ENCODE results near the gene TEX22.

TEX22 gene

DNA sequence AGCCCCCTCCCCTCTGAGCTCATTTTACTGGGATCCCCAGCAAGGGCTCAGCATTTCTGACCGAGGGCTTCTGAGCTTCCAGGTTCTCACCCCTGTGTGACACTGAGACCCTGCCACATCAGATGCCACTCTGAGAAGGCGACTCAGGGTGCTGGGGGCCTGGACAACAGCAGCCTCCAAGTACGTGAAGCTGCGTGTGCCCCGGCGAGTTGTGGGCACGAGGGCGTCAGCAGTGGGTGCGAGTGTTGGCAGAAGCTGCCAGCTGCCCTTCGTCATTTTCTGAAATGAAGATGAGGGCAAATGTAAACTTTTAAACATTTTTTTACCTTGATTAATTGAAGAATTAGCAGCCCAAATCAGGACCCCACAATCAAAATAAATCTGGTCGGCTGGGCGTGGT is 32.7 kb upstream of the TEX22 start:
- CTCF ChIA-PET = interaction anchor here (1.1 to 2.5 kb wide), 6 partner anchors 8 to 163 kb away, joined by 3 to 9 read pairs (median 4); no protein-coding TSS in a partner anchor
- no peaks in the 10 kb centered on the region for H3K27me3 ChIP-seq (replicated peaks in 2 of 5; ENCODE audit: control insufficient read depth in 4 of 5, insufficient read depth in 5 of 5, low read length in 4 of 5)
- WGBS (ENCODE audit: insufficient coverage) = 95% methylated on average over 6 of the region's 12 CpGs
- DNase-seq = no peak
- H3K36me3 ChIP-seq (ENCODE audit: control insufficient read depth in 4 of 4, insufficient read depth in 4 of 4, low read length in 3 of 4) = peaks cover 2 to 31% (median 10%) of the 10 kb centered on the region in 4 experiments
- no peak overlapping the region for H3K27ac ChIP-seq (ENCODE audit: insufficient read depth in 1 of 2, low read depth in 1 of 2, low read length in 2 of 2, poor library complexity in 1 of 2, severe bottlenecking in 2 of 2)
- H3K4me1 ChIP-seq (ENCODE audit: control extremely low read depth in 1 of 4, control insufficient read depth in 4 of 4, insufficient read depth in 4 of 4, low read length in 3 of 4) = peaks cover 0 to 12% (median 9%) of the 10 kb centered on the region in 4 experiments
- POLR2A ChIA-PET = no interaction called here
- H3K4me3 ChIP-seq (ENCODE audit: control insufficient read depth in 1 of 7, extremely low read depth in 1 of 7, insufficient read depth in 4 of 7, low read depth in 2 of 7, low read length in 6 of 7) = no peak overlapping the region
- no peaks in the 10 kb centered on the region for H3K9me3 ChIP-seq (ENCODE audit: control extremely low read depth in 1 of 5, control insufficient read depth in 4 of 5, insufficient read depth in 2 of 5, low read depth in 1 of 5, low read length in 4 of 5)

DNA sequence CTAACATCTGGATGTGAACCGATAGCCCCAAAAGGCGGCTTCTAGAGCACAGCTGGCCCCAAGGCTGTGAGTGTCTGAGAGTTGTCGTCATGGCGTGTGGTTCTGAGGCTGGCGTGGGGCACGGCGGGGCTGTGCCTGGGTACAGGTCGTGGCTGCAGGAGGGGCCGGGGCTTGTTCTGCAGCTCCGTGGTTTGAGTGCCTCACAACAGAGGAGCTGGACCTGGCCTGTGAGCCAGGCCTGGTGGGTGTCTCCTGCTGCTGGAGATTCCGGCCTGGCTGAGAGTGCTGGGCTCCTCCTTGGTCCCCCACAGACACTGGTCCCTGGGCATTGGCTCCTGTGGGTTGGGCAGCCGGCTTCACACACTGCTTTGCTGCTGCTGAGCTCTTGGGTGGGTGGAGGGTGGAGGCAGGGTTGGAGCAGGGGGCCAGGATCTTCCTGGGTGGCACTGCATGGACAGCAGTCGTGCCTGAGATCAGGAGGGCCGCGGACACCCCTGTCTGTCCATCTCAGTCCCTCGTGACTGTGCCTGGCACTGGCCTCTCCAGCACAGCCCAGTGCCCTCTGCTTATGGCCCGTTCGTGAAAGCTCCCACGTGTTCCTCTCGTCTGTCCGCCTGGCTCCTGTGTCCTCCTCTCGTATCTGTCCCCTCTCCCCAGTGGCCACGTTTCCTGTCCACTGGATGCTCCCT is 31.8 kb upstream of the TEX22 start:
- no peak overlapping the region for H3K4me3 ChIP-seq (ENCODE audit: control insufficient read depth in 1 of 7, extremely low read depth in 1 of 7, insufficient read depth in 4 of 7, low read depth in 2 of 7, low read length in 6 of 7)
- H3K36me3 ChIP-seq (ENCODE audit: control insufficient read depth in 4 of 4, insufficient read depth in 4 of 4, low read length in 3 of 4) = peaks cover 2 to 28% (median 8%) of the 10 kb centered on the region in 4 experiments
- CTCF ChIA-PET = interaction anchor here (0.8 to 2.5 kb wide), 7 partner anchors 23 to 123 kb away, joined by 3 to 9 read pairs (median 3); no protein-coding TSS in a partner anchor
- H3K9me3 ChIP-seq (ENCODE audit: control extremely low read depth in 1 of 5, control insufficient read depth in 4 of 5, insufficient read depth in 2 of 5, low read depth in 1 of 5, low read length in 4 of 5) = no peaks in the 10 kb centered on the region
- POLR2A ChIA-PET = no interaction called here
- WGBS (ENCODE audit: insufficient coverage) = 98% methylated on average over 23 of the region's 23 CpGs
- DNase-seq = no peak
- no peak overlapping the region for H3K27ac ChIP-seq (ENCODE audit: insufficient read depth in 1 of 2, low read depth in 1 of 2, low read length in 2 of 2, poor library complexity in 1 of 2, severe bottlenecking in 2 of 2)
- H3K27me3 ChIP-seq (replicated peaks in 2 of 5; ENCODE audit: control insufficient read depth in 4 of 5, insufficient read depth in 5 of 5, low read length in 4 of 5) = no peaks in the 10 kb centered on the region
- H3K4me1 ChIP-seq (ENCODE audit: control extremely low read depth in 1 of 4, control insufficient read depth in 4 of 4, insufficient read depth in 4 of 4, low read length in 3 of 4) = peaks cover 0 to 12% (median 9%) of the 10 kb centered on the region in 4 experiments

DNA sequence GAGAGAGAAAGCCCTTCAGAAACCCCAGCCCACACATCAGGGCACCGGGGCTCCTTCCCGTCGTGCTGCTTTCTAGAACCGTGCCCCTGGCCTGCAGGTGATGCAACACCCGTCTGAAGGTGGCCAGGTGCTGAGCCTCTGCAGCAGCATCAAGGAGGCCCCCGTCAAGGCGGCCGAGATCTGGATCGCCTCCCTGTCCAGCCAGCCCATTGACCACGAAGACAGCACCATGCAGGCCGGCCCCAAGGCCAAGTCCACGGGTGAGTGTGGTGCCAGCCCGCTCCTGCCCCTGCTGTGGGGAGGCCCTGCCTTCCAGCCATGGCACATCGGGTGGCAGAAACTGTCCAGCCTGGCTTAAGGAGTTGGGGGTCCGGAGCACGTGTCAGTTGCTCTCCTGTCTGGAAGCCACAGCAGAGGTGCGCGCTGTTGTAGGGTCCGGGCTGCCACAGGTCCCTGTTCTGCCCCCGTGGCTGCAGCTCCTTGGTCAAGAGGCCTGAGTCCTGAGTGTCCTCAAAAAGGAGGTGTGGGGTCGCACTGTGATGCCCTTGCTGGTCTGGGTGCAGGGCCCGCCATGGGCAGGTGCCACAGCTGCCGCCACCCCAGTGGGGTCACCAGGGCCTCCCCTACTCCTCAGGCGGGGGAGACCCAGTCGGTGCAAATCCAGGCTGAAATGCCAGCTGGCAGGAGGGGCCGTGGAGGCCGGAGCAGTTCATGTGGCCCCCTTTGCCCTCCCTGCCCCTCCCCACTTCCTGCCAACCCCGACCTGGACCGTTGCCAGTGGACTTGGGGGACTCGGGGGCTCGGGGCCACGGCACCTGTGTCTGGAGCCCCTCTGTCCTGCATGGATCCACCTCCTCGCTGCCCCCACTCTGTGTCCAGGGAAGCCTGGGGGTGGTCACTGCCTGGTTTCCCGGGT is 31.0 kb upstream of the TEX22 start:
- WGBS (ENCODE audit: insufficient coverage) = 97% methylated on average over 33 of the region's 34 CpGs
- CTCF ChIA-PET = interaction anchor here (1.3 to 2.4 kb wide), 2 partner anchors 22 to 123 kb away, joined by 3 to 13 read pairs; no protein-coding TSS in a partner anchor
- POLR2A ChIA-PET = no interaction called here

DNA sequence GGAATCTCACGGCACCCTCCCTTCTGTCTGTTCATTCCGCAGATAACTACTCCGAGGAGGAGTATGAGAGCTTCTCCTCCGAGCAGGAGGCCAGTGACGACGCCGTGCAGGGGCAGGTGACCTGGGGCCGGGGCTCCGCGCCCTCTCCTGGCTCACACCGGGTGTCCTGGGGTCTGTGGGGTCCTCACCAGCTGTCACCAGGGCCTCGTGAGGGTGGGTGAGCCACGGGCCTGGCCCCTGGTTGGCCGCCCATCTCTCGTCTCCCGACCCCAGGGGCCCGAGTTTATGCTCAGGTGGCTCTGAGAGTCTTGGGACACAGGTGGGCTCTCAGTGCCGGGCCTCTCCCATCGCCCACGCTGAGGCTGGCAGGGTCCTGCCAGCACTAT is 30.3 kb upstream of the TEX22 start:
- 98% methylated on average over 20 of the region's 20 CpGs for WGBS (ENCODE audit: insufficient coverage)
- Histone ChIP-seq H3K27me3 (replicated peaks in 2 of 5; ENCODE audit: control insufficient read depth in 4 of 5, insufficient read depth in 5 of 5, low read length in 4 of 5) (no peaks in the 10 kb centered on the region), H3K36me3 (ENCODE audit: control insufficient read depth in 4 of 4, insufficient read depth in 4 of 4, low read length in 3 of 4) (peaks cover 2 to 28% (median 8%) of the 10 kb centered on the region in 4 experiments), H3K4me3 (ENCODE audit: control insufficient read depth in 1 of 7, extremely low read depth in 1 of 7, insufficient read depth in 4 of 7, low read depth in 2 of 7, low read length in 6 of 7) (no peak overlapping the region), H3K27ac (ENCODE audit: insufficient read depth in 1 of 2, low read depth in 1 of 2, low read length in 2 of 2, poor library complexity in 1 of 2, severe bottlenecking in 2 of 2) (no peak overlapping the region), H3K4me1 (ENCODE audit: control extremely low read depth in 1 of 4, control insufficient read depth in 4 of 4, insufficient read depth in 4 of 4, low read length in 3 of 4) (peaks cover 0 to 12% (median 9%) of the 10 kb centered on the region in 4 experiments), H3K9me3 (ENCODE audit: control extremely low read depth in 1 of 5, control insufficient read depth in 4 of 5, insufficient read depth in 2 of 5, low read depth in 1 of 5, low read length in 4 of 5) (no peaks in the 10 kb centered on the region)
- ChIA-PET POLR2A (no interaction called here), CTCF (interaction anchor here (1.4 to 2.4 kb wide), 2 partner anchors 80 to 122 kb away, joined by 4 to 13 read pairs; no protein-coding TSS in a partner anchor)
- no peak for DNase-seq

More for the DNA sequence above, 31.0 kb upstream of the TEX22 start:
- H3K4me1 ChIP-seq (ENCODE audit: control extremely low read depth in 1 of 4, control insufficient read depth in 4 of 4, insufficient read depth in 4 of 4, low read length in 3 of 4) = peaks cover 0 to 12% (median 9%) of the 10 kb centered on the region in 4 experiments
- H3K27me3 ChIP-seq (replicated peaks in 2 of 5; ENCODE audit: control insufficient read depth in 4 of 5, insufficient read depth in 5 of 5, low read length in 4 of 5) = no peaks in the 10 kb centered on the region
- H3K4me3 ChIP-seq (ENCODE audit: control insufficient read depth in 1 of 7, extremely low read depth in 1 of 7, insufficient read depth in 4 of 7, low read depth in 2 of 7, low read length in 6 of 7) = no peak overlapping the region
- DNase-seq = no peak
- no peaks in the 10 kb centered on the region for H3K9me3 ChIP-seq (ENCODE audit: control extremely low read depth in 1 of 5, control insufficient read depth in 4 of 5, insufficient read depth in 2 of 5, low read depth in 1 of 5, low read length in 4 of 5)
- H3K27ac ChIP-seq (ENCODE audit: insufficient read depth in 1 of 2, low read depth in 1 of 2, low read length in 2 of 2, poor library complexity in 1 of 2, severe bottlenecking in 2 of 2) = no peak overlapping the region
- peaks cover 2 to 28% (median 8%) of the 10 kb centered on the region in 4 experiments for H3K36me3 ChIP-seq (ENCODE audit: control insufficient read depth in 4 of 4, insufficient read depth in 4 of 4, low read length in 3 of 4)

DNA sequence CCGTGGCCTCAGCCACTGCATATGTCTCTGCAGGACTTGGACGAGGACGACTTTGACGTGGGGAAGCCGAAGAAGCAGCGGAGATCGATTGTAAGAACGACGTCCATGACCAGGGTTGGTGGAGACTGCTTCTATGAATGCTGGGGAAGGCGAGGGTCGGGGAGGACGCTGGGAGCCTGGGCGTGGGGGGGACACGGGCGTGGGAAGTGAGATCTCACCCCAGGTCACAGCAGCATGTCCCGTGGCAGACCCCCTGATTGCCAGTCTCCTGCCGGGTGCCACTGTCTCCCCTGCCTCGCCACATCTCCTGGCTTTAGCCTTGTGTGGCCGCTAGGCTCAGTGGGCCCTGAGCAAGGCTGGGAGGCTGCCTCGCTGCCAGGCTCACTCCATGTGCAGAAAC is 29.9 kb upstream of the TEX22 start:
- no peak overlapping the region for H3K27ac ChIP-seq (ENCODE audit: insufficient read depth in 1 of 2, low read depth in 1 of 2, low read length in 2 of 2, poor library complexity in 1 of 2, severe bottlenecking in 2 of 2)
- CTCF ChIA-PET = interaction anchor here (0.7 to 2.4 kb wide), 6 partner anchors 10 to 122 kb away, joined by 3 to 13 read pairs (median 4); partner anchors contain the start of gene CRIP1
- POLR2A ChIA-PET = no interaction called here
- no peaks in the 10 kb centered on the region for H3K9me3 ChIP-seq (ENCODE audit: control extremely low read depth in 1 of 5, control insufficient read depth in 4 of 5, insufficient read depth in 2 of 5, low read depth in 1 of 5, low read length in 4 of 5)
- H3K4me1 ChIP-seq (ENCODE audit: control extremely low read depth in 1 of 4, control insufficient read depth in 4 of 4, insufficient read depth in 4 of 4, low read length in 3 of 4) = peaks cover 0 to 12% (median 9%) of the 10 kb centered on the region in 4 experiments
- H3K4me3 ChIP-seq (ENCODE audit: control insufficient read depth in 1 of 7, extremely low read depth in 1 of 7, insufficient read depth in 4 of 7, low read depth in 2 of 7, low read length in 6 of 7) = no peak overlapping the region
- peaks cover 2 to 28% (median 8%) of the 10 kb centered on the region in 4 experiments for H3K36me3 ChIP-seq (ENCODE audit: control insufficient read depth in 4 of 4, insufficient read depth in 4 of 4, low read length in 3 of 4)
- WGBS (ENCODE audit: insufficient coverage) = 98% methylated on average over 19 of the region's 20 CpGs
- no peaks in the 10 kb centered on the region for H3K27me3 ChIP-seq (replicated peaks in 2 of 5; ENCODE audit: control insufficient read depth in 4 of 5, insufficient read depth in 5 of 5, low read length in 4 of 5)
- DNase-seq = no peak

DNA sequence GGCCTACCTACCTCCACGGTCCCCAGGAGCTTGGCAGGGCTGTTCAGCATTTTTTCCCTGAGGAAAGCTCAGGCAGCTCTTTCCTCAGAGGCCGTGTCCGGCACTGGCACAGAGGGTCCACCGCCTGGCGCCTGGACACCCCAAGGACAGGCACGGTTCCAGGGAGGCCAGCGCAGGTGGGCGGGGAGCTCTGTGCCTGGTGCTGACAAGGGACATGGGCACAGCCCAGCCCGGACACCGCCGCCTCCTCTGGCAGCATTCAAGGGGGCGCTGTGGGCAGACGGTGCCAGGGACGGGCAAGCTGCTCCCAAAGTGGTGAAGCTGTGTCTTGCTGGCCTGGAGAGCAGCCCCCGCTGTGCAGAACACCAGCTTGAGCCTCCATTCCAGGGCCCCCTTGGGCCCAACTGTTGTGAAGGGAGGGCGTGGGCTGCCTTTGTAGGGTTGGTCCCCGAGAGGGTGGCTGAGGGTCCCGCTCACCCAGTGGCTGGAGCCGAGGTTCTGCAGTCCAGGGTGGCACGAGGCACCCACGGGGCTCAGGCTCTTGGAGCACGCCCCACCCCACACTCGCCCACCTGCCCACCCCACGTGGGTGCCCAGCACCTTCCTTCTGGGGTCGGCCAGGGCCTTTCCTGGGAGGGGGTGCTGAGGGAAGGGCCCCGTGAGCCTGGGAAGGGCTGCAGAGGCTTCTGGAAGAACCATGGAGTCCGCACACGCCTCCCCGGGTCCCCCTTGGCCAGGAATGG is 29.3 kb upstream of the TEX22 start:
- ChIA-PET POLR2A (no interaction called here), CTCF (interaction anchor here (0.7 to 2.4 kb wide), 6 partner anchors 11 to 121 kb away, joined by 3 to 13 read pairs (median 4); partner anchors contain the start of gene CRIP1)
- H3K27ac ChIP-seq (ENCODE audit: insufficient read depth in 1 of 2, low read depth in 1 of 2, low read length in 2 of 2, poor library complexity in 1 of 2, severe bottlenecking in 2 of 2) = no peak overlapping the region
- peaks cover 0 to 10% (median 9%) of the 10 kb centered on the region in 4 experiments for H3K4me1 ChIP-seq (ENCODE audit: control extremely low read depth in 1 of 4, control insufficient read depth in 4 of 4, insufficient read depth in 4 of 4, low read length in 3 of 4)
- H3K4me3 ChIP-seq (ENCODE audit: control insufficient read depth in 1 of 7, extremely low read depth in 1 of 7, insufficient read depth in 4 of 7, low read depth in 2 of 7, low read length in 6 of 7) = no peak overlapping the region
- peaks cover 2 to 28% (median 8%) of the 10 kb centered on the region in 4 experiments for H3K36me3 ChIP-seq (ENCODE audit: control insufficient read depth in 4 of 4, insufficient read depth in 4 of 4, low read length in 3 of 4)
- WGBS (ENCODE audit: insufficient coverage) = 95% methylated on average over 29 of the region's 29 CpGs
- DNase-seq = no peak
- H3K9me3 ChIP-seq (ENCODE audit: control extremely low read depth in 1 of 5, control insufficient read depth in 4 of 5, insufficient read depth in 2 of 5, low read depth in 1 of 5, low read length in 4 of 5) = no peaks in the 10 kb centered on the region
- no peaks in the 10 kb centered on the region for H3K27me3 ChIP-seq (replicated peaks in 2 of 5; ENCODE audit: control insufficient read depth in 4 of 5, insufficient read depth in 5 of 5, low read length in 4 of 5)
